ENCODE measurements around the gene MTCL1. TPM values are rescaled to one million over a fixed set of nuclear protein-coding genes. Genes with fewer than 3 reads are reported as not detected.

Gene MTCL1
- total RNA-seq, 1 experiment from 2014 or later: 28.3 TPM

DNA sequence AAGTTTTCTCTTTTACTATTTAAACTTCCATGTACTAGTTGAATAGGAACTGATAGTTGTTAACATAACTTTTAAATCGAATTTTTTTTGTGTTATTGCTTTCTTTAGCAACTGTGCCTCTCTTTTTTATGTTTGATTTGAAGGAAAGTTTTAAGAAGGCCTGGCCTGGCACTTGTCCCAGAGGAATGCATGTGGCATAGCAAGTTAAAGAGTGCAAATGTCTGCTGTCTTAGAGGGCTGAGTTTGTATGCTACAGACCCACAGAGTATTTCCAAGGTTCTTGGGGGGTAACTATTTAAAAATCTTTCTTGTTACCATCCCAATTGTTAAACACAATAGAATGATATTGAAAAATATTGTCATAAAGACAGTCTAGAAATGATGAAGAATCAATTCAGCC lies 47.0 kb downstream of the MTCL1 start:
- no peaks in the 10 kb centered on the region for H3K9me3 Mint-ChIP-seq (ENCODE audit: unreplicated experiment)
- H3K4me3 ChIP-seq (ENCODE audit: low read depth, low read length): no peak overlapping the region
- intact Hi-C loops (cut with micrococcal nuclease; ENCODE audit: unreplicated experiment): no loop called here
- ChIA-PET CTCF (interaction anchor here (0.6 kb wide), 1 partner anchor 27 kb away, joined by 5 read pairs; no protein-coding TSS in a partner anchor), POLR2A (no interaction called here)
- no peak for TF ChIP-seq CTCF (IDR thresholded peaks at IDR 0.05; ENCODE audit: insufficient read depth in 1 of 2, low read depth in 1 of 2, low read length in 1 of 2, severe bottlenecking in 1 of 2, unreplicated experiment in 1 of 2)
- H3K4me1 Mint-ChIP-seq (ENCODE audit: low read depth, unreplicated experiment): peaks cover 7% of the 10 kb centered on the region
- BruUV-seq (replicated peaks): no TSS peak
- no peaks in the 10 kb centered on the region for H3K9me3 ChIP-seq
- H3K27me3 ChIP-seq (replicated peaks; ENCODE audit: control insufficient read depth, insufficient read depth, low read length): no peaks in the 10 kb centered on the region
- no peak overlapping the region for H3K4me3 Mint-ChIP-seq (ENCODE audit: unreplicated experiment)
- no peaks in the 10 kb centered on the region; the same call in 1 of the 2 replicates for H3K36me3 ChIP-seq (ENCODE audit: control insufficient read depth, insufficient read depth, low read length)
- H3K36me3 Mint-ChIP-seq (ENCODE audit: insufficient read depth, unreplicated experiment): no peaks in the 10 kb centered on the region
- no peaks in the 10 kb centered on the region for H3K27me3 Mint-ChIP-seq (ENCODE audit: insufficient read depth, unreplicated experiment)
- no peak overlapping the region for H3K27ac Mint-ChIP-seq (ENCODE audit: unreplicated experiment)
- no peaks in the 10 kb centered on the region for H3K4me1 ChIP-seq
- no peak for DNase-seq

DNA sequence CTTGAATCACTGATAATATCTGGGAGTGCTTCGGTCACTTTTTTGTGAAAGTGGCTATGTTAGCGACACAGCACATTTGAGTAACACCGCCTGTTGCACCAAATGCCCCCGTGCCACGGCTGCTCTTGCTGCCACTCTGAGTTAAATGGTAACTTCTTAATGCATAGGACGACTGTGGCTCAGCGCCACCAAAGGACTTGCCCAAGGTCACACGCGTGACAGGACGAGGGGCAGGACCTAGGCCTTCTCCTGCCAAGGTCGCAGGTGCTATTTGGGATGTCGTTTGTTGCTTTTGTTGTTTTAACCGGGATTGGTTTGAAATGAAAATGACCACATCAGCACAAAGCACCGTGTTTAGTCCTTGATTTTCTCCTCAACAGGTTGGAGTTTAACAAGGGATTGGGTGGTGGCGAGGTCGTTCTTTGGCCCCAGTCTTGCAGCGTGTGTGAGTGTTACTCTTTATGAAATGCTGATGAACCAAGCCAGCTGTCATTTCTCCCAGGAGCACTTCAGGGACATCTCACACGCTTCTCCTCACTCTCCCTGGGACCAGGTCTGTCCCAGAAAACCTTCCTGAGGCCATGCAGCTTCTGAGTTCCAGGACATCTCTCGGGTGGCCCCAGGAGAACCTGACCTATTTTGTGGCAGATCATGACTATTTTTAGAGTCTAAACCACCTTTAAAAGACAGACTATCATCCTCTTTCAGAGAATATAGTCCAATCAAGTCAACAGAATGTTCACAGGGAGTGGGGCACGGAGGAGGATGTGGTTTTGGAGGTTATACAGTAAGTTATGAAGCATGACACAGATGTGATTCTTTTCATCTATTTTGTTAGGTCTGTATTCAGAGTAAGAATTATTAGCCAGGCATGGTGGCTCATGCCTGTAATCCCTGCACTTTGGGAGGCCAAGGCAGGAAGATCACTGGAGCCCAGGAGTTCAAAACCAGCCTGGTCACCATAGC lies 49.9 kb downstream of the MTCL1 start:
- TF ChIP-seq CTCF (IDR thresholded peaks at IDR 0.05; ENCODE audit: insufficient read depth in 1 of 2, low read depth in 1 of 2, low read length in 1 of 2, severe bottlenecking in 1 of 2, unreplicated experiment in 1 of 2): no peak
- no peaks in the 10 kb centered on the region; the same call in 1 of the 2 replicates for H3K36me3 ChIP-seq (ENCODE audit: control insufficient read depth, insufficient read depth, low read length)
- Mint-ChIP-seq H3K27ac (ENCODE audit: unreplicated experiment) (no peak overlapping the region), H3K36me3 (ENCODE audit: insufficient read depth, unreplicated experiment) (no peaks in the 10 kb centered on the region), H3K4me1 (ENCODE audit: low read depth, unreplicated experiment) (no peaks in the 10 kb centered on the region), H3K9me3 (ENCODE audit: unreplicated experiment) (peaks cover 2% of the 10 kb centered on the region), H3K4me3 (ENCODE audit: unreplicated experiment) (no peak overlapping the region), H3K27me3 (ENCODE audit: insufficient read depth, unreplicated experiment) (no peaks in the 10 kb centered on the region)
- no peaks in the 10 kb centered on the region for H3K9me3 ChIP-seq
- ChIA-PET POLR2A (no interaction called here), CTCF (no interaction called here)
- intact Hi-C loops (cut with micrococcal nuclease; ENCODE audit: unreplicated experiment): no loop called here
- no peaks in the 10 kb centered on the region for H3K4me1 ChIP-seq
- no peaks in the 10 kb centered on the region for H3K27me3 ChIP-seq (replicated peaks; ENCODE audit: control insufficient read depth, insufficient read depth, low read length)
- no TSS peak for BruUV-seq (replicated peaks)
- no peak overlapping the region for H3K4me3 ChIP-seq (ENCODE audit: low read depth, low read length)
- DNase-seq: no peak

GRCh38 chr18:8756571-8756970 lies 51.2 kb downstream of the MTCL1 start:
- Histone ChIP-seq H3K9me3 (0 out of 2 replicates have a peak, but pooled peaks cover 3% of the 10 kb centered on the region), H3K27me3 (replicated peaks; ENCODE audit: control insufficient read depth, insufficient read depth, low read length) (no peaks in the 10 kb centered on the region), H3K4me3 (ENCODE audit: low read depth, low read length) (no peak overlapping the region), H3K36me3 (ENCODE audit: control insufficient read depth, insufficient read depth, low read length) (no peaks in the 10 kb centered on the region; the same call in 1 of the 2 replicates), H3K4me1 (no peaks in the 10 kb centered on the region)
- H3K27ac Mint-ChIP-seq (ENCODE audit: unreplicated experiment): no peak overlapping the region
- ChIA-PET POLR2A (no interaction called here), CTCF (no interaction called here)
- no peaks in the 10 kb centered on the region for H3K4me1 Mint-ChIP-seq (ENCODE audit: low read depth, unreplicated experiment)
- H3K36me3 Mint-ChIP-seq (ENCODE audit: insufficient read depth, unreplicated experiment): no peaks in the 10 kb centered on the region
- no peak for TF ChIP-seq CTCF (IDR thresholded peaks at IDR 0.05; ENCODE audit: insufficient read depth in 1 of 2, low read depth in 1 of 2, low read length in 1 of 2, severe bottlenecking in 1 of 2, unreplicated experiment in 1 of 2)
- BruUV-seq (replicated peaks): no TSS peak
- H3K4me3 Mint-ChIP-seq (ENCODE audit: unreplicated experiment): no peak overlapping the region
- H3K9me3 Mint-ChIP-seq (ENCODE audit: unreplicated experiment): peaks cover 15% of the 10 kb centered on the region
- H3K27me3 Mint-ChIP-seq (ENCODE audit: insufficient read depth, unreplicated experiment): no peaks in the 10 kb centered on the region
- no peak for DNase-seq
- intact Hi-C loops (cut with micrococcal nuclease; ENCODE audit: unreplicated experiment): no loop called here
